IMR-90 (cell line): ENCODE results near the gene TLCD5. TPM values are rescaled to one million over a fixed set of nuclear protein-coding genes. Genes with fewer than 3 reads are reported as not detected.

ENCODE experiments used
- ATAC-seq: fragments of 200-7000 bp; cut with Tn5 transposase; 2 replicates; pipeline ENCODE4 v1.9.1; 2020; ENCODE audit warnings: low read depth, mild to moderate bottlenecking, moderate library complexity
- BruUV-seq: library from RNA; stranded (reverse); fragments of 400-500 nt; replicated peaks from 2 replicates; lab custom pipeline; 2021; lab: Mats Ljungman, UMichigan
- CTCF ChIA-PET: fragments of 300-600 bp; formaldehyde crosslinking; extraction: SDS; loops from one replicate; lab custom pipeline; 2021; ENCODE audit warnings: antibody characterized with exemption; lab: Yijun Ruan, JAX
- POLR2A ChIA-PET: fragments of 300-600 bp; sonication (Branson Sonifier 250); formaldehyde crosslinking; loops from one replicate; lab custom pipeline; 2022; ENCODE audit warnings: antibody characterized with exemption; ENCODE audit not compliant: unreplicated experiment; lab: Charles Lee
- DNase-seq: peaks from one replicate; pipeline ENCODE4 v3.0.0; 2013
- H2AFZ ChIP-seq: replicated peaks from 2 replicates; pipeline ENCODE3; 2013; ENCODE audit warnings: low read length, mild to moderate bottlenecking; ENCODE audit not compliant: poor library complexity
- H2AK5ac ChIP-seq: 2 replicates; pipeline ENCODE4 v1.6.1; 2013; ENCODE audit warnings: low read depth, low read length, inconsistent platforms
- H2AK9ac ChIP-seq: replicated peaks from 2 replicates; pipeline ENCODE3; 2013; ENCODE audit warnings: mild to moderate bottlenecking, low read depth, low read length, moderate library complexity; ENCODE audit not compliant: poor library complexity
- H2BK120ac ChIP-seq: 2 replicates; pipeline ENCODE4 v1.6.1; 2013; ENCODE audit warnings: low read depth, low read length, inconsistent platforms
- H2BK15ac ChIP-seq: 3 replicates; pipeline ENCODE4 v1.6.1; 2013; ENCODE audit warnings: low read depth, low read length, inconsistent platforms
- H2BK20ac ChIP-seq: 2 replicates; pipeline ENCODE4 v1.6.1; 2013; ENCODE audit warnings: low read depth, mild to moderate bottlenecking, inconsistent platforms, low read length, moderate library complexity
- H2BK5ac ChIP-seq: 2 replicates; pipeline ENCODE4 v1.6.1; 2013; ENCODE audit warnings: mild to moderate bottlenecking, low read depth, low read length, inconsistent platforms; ENCODE audit not compliant: poor library complexity, severe bottlenecking
- H3K14ac ChIP-seq: replicated peaks from 2 replicates; pipeline ENCODE4 v1.6.1; 2013; ENCODE audit warnings: low read depth, low read length, inconsistent platforms
- H3K18ac ChIP-seq: 2 replicates; pipeline ENCODE4 v1.6.1; 2013; ENCODE audit warnings: low read depth, low read length, control low read depth
- H3K23ac ChIP-seq: 2 replicates; pipeline ENCODE4 v1.6.1; 2013; ENCODE audit warnings: low read depth, low read length, inconsistent platforms
- H3K27ac ChIP-seq: 2 replicates; pipeline ENCODE4 v1.5.1; 2013; ENCODE audit warnings: mild to moderate bottlenecking, control low read depth, low read length; ENCODE audit not compliant: insufficient read depth
- H3K27me3 ChIP-seq: 2 replicates; pipeline ENCODE4 v1.6.1; 2013; ENCODE audit warnings: low read length; ENCODE audit not compliant: control insufficient read depth, insufficient read depth
- H3K36me3 ChIP-seq: 2 replicates; pipeline ENCODE4 v1.6.1; 2013; ENCODE audit warnings: low read length, mixed read lengths; ENCODE audit not compliant: control insufficient read depth, insufficient read depth
- H3K4ac ChIP-seq: 2 replicates; pipeline ENCODE4 v1.6.1; 2013; ENCODE audit warnings: low read depth, low read length, inconsistent platforms
- H3K4me1 ChIP-seq: 2 replicates; pipeline ENCODE4 v1.6.1; 2013; ENCODE audit warnings: low read length, mixed read lengths; ENCODE audit not compliant: control insufficient read depth, insufficient read depth
- H3K4me2 ChIP-seq: 2 replicates; pipeline ENCODE4 v1.6.1; 2013; ENCODE audit warnings: low read depth, mild to moderate bottlenecking, control low read depth, low read length, moderate library complexity
- H3K4me3 ChIP-seq: 2 replicates; pipeline ENCODE4 v1.5.1; 2013; ENCODE audit warnings: low read depth, mild to moderate bottlenecking, control low read depth, low read length, moderate library complexity; ENCODE audit not compliant: insufficient read depth
- H3K56ac ChIP-seq: 2 replicates; pipeline ENCODE4 v1.6.1; 2013; ENCODE audit warnings: low read length, inconsistent platforms; ENCODE audit not compliant: insufficient read depth; ENCODE audit errors: extremely low read depth
- H3K79me1 ChIP-seq, 2 experiments: 2 replicates each; pipeline ENCODE4 v1.6.1; 2013; ENCODE audit warnings: low read length in 2 of 2, inconsistent platforms in 1 of 2, low read depth in 1 of 2
- H3K9ac ChIP-seq: 2 replicates; pipeline ENCODE4 v1.6.1; 2013; ENCODE audit warnings: low read depth, low read length, control low read depth
- H3K9me1 ChIP-seq: 2 replicates; pipeline ENCODE4 v1.6.1; 2013; ENCODE audit warnings: low read length, inconsistent platforms; ENCODE audit not compliant: insufficient read depth
- H3K9me3 ChIP-seq: 2 replicates; pipeline ENCODE4 v1.6.1; 2013; ENCODE audit warnings: low read length; ENCODE audit not compliant: control insufficient read depth, insufficient read depth
- H4K20me1 ChIP-seq: 2 replicates; pipeline ENCODE4 v1.6.1; 2013; ENCODE audit warnings: low read length, inconsistent platforms; ENCODE audit not compliant: insufficient read depth
- H4K5ac ChIP-seq: 2 replicates; pipeline ENCODE4 v1.6.1; 2013; ENCODE audit warnings: mild to moderate bottlenecking, low read depth, low read length, control low read depth
- H4K8ac ChIP-seq, 2 experiments: 2 replicates each; pipeline ENCODE4 v1.6.1; 2013; ENCODE audit warnings: low read depth in 2 of 2, low read length in 2 of 2, control low read depth in 1 of 2, inconsistent platforms in 1 of 2
- H4K91ac ChIP-seq: 2 replicates; pipeline ENCODE4 v1.6.1; 2013; ENCODE audit warnings: low read depth, low read length, inconsistent platforms; ENCODE audit not compliant: insufficient read depth
- CEBPB ChIP-seq: IDR thresholded peaks from 2 replicates; pipeline ENCODE4 v1.6.1; 2012; ENCODE audit warnings: low read depth, low read length, improper control_type of control experiment
- FOS ChIP-seq: fragments of 150-350 bp; IDR thresholded peaks from 2 replicates; pipeline ENCODE4 v1.6.1; 2016; ENCODE audit warnings: low read depth, low read length
- MAZ ChIP-seq: IDR thresholded peaks from 2 replicates; pipeline ENCODE4 v1.6.1; 2012; ENCODE audit warnings: low read depth, mild to moderate bottlenecking, low read length, improper control_type of control experiment, moderate library complexity, borderline replicate concordance
- RCOR1 ChIP-seq: IDR thresholded peaks from 2 replicates; pipeline ENCODE4 v1.6.1; 2012; ENCODE audit warnings: mild to moderate bottlenecking, low read length, improper control_type of control experiment; ENCODE audit not compliant: insufficient replicate concordance
- WGBS, 2 experiments: methylation state at CpG; one replicate each; pipeline versions ENCODE4 v1.1.5 to v1.1.7; 2013; ENCODE audit warnings: missing lambda C conversion rate in 2 of 2; ENCODE audit not compliant: insufficient read length in 1 of 2; ENCODE audit errors: extremely low coverage in 2 of 2; 5-methylcytosine and 5-hydroxymethylcytosine counted together
- dilution Hi-C: fragments of 300-500 bp; cut with HindIII; formaldehyde crosslinking; loops from one replicate; pipeline ENCODE4 v1.14.3; 2018; ENCODE audit warnings: low sequenced_read_pairs; ENCODE audit not compliant: unreplicated experiment
- in situ Hi-C: fragments of 300-500 bp; cut with MboI; formaldehyde crosslinking; loops from 3 replicates; pipeline ENCODE4 v1.14.3; 2019; ENCODE audit warnings: low sequenced_read_pairs, inconsistent platforms, mixed read lengths
- intact Hi-C: fragments of 100-400 bp; cut with micrococcal nuclease; formaldehyde crosslinking; loops from 2 replicates; pipeline ENCODE4 v1.10.0; 2022
- polyA plus RNA-seq, 3 experiments: library from polyadenylated mRNA; depleted of rRNA; stranded (reverse); fragments of >200 nt; gene quantifications; 2 replicates each; pipeline ENCODE4 v1.2.3, GENCODE V29; 2012; ENCODE audit warnings: low replicate concordance in 1 of 3
- total RNA-seq: library from RNA; depleted of rRNA; stranded (reverse); fragments of >200 nt; gene quantifications from 2 replicates; pipeline ENCODE4 v1.2.3, GENCODE V29; 2012
- TF ChIP-seq, protein P1 (sequence below): fragments of 150-350 bp; IDR thresholded peaks from 2 replicates; pipeline ENCODE4 v1.6.1; 2017; ENCODE audit warnings: mild to moderate bottlenecking, antibody characterized with exemption, low read length, low read depth

The TLCD5 gene
- total and polyA plus RNA-seq, 2 of the 4 experiments (the other 2 are of a cell fraction) = 9.5 to 11.5 TPM

DNA sequence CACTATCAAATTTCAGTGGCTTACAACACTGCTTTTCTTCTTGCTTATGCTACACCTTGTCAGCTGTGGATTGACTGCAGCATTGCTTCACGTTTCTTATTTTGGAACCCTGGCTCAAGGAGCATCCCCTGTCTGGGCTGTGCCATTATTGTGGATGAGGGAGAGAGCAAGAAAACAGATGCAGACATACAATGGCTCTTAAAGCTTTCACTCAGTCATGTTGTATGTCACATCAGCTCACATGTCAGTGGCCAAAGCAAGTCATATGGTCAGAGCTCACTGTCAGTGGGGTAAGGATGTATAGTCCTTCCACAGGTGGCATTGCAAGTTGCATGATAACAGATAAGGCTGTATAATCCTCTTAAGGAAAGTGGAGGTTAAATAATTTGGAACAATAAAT, 21.1 kb downstream of the TLCD5 start:
- intact Hi-C loops = no loop called here
- in situ Hi-C loops = loop anchor here (25.0 kb wide), 1 partner anchor 91 kb away; no protein-coding TSS in a partner anchor
- TF ChIP-seq RCOR1 (no peak), CEBPB (no peak), MAZ (no peak), FOS (no peak)
- TF ChIP-seq, protein P1, sequence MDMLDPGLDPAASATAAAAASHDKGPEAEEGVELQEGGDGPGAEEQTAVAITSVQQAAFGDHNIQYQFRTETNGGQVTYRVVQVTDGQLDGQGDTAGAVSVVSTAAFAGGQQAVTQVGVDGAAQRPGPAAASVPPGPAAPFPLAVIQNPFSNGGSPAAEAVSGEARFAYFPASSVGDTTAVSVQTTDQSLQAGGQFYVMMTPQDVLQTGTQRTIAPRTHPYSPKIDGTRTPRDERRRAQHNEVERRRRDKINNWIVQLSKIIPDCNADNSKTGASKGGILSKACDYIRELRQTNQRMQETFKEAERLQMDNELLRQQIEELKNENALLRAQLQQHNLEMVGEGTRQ = no peak
- Histone ChIP-seq H3K9me3 (no peaks in the 10 kb centered on the region), H3K79me1 (peaks cover 0 to 58% of the 10 kb centered on the region in 2 experiments; a peak in 2 of 4 replicates), H3K4me2 (peak overlapping the region; percentile 50; the same call in 1 of the 2 replicates), H2AFZ (no peak overlapping the region), H3K56ac (no peak overlapping the region), H3K23ac (peak overlapping the region; percentile 85), H4K20me1 (peaks cover 83% of the 10 kb centered on the region), H2BK5ac (no peak overlapping the region), H4K91ac (no peak overlapping the region), H2BK120ac (no peak overlapping the region), H3K9me1 (peaks cover 7% of the 10 kb centered on the region), H3K9ac (no peak overlapping the region), H3K27ac (no peak overlapping the region), H3K18ac (no peak overlapping the region), H3K36me3 (no peaks in the 10 kb centered on the region), H3K4me3 (no peak overlapping the region), H3K4me1 (peaks cover 8% of the 10 kb centered on the region), H4K5ac (no peak overlapping the region), H2BK15ac (no peak overlapping the region), H3K4ac (0 out of 2 replicates have a peak overlapping the region, but pooled peaks have one; percentile 29), H4K8ac (no peak overlapping the region), H2AK5ac (peak overlapping the region; percentile 56), H2AK9ac (peak overlapping the region; percentile 63), H2BK20ac (no peak overlapping the region), H3K27me3 (no peaks in the 10 kb centered on the region), H3K14ac (peak overlapping the region; percentile 50)
- no CpG with 5 or more reads among the region's 1 CpG for WGBS, 2 experiments
- BruUV-seq = no TSS peak
- ATAC-seq = no peak
- ChIA-PET CTCF (interaction anchor here (0.7 kb wide), 1 partner anchor 11 kb away, joined by 3 read pairs; no protein-coding TSS in a partner anchor), POLR2A (interaction anchor here (0.6 kb wide), 1 partner anchor 146 kb away, joined by 4 read pairs; no protein-coding TSS in a partner anchor)
- DNase-seq = no peak
- dilution Hi-C loops = no loop called here
